Caco-2 (cell line): ENCODE data around the gene LMO1. TPM values are rescaled to one million over a fixed set of nuclear protein-coding genes. Genes with fewer than 3 reads are reported as not detected.

Source experiments
- BruUV-seq: library from RNA; stranded (reverse); fragments of 400-500 nt; replicated peaks from 2 replicates; lab custom pipeline; 2021; lab: Mats Ljungman, UMichigan
- CTCF ChIA-PET: fragments of 300-600 bp; sonication (Branson Sonifier 250); formaldehyde crosslinking; loops from one replicate; lab custom pipeline; 2022; ENCODE audit warnings: antibody characterized with exemption; lab: Charles Lee
- POLR2A ChIA-PET: fragments of 300-600 bp; sonication (Branson Sonifier 250); formaldehyde crosslinking; loops from one replicate; lab custom pipeline; 2022; ENCODE audit warnings: antibody characterized with exemption; lab: Charles Lee
- DNase-seq, 2 experiments: peaks; one replicate each; pipeline versions ENCODE4 v3.0.0 to v3.0.0-alpha.2; 2020 to 2022
- H3K27me3 ChIP-seq: replicated peaks from 2 replicates; pipeline ENCODE4 v1.6.0; 2011; ENCODE audit warnings: low read length; ENCODE audit not compliant: control insufficient read depth, insufficient read depth
- H3K36me3 ChIP-seq: 2 replicates; pipeline ENCODE4 v1.5.1; 2011; ENCODE audit warnings: low read length; ENCODE audit not compliant: control insufficient read depth, insufficient read depth
- H3K4me1 ChIP-seq: fragments of 250-450 bp; sonication (Bioruptor Pico); 2 replicates; pipeline ENCODE4 v1.5.1; 2020; ENCODE audit warnings: mild to moderate bottlenecking
- H3K4me3 ChIP-seq: 2 replicates; pipeline ENCODE4 v1.5.1; 2011; ENCODE audit warnings: low read depth, mild to moderate bottlenecking, control low read depth, low read length
- H3K9me3 ChIP-seq: fragments of 250-450 bp; sonication (Bioruptor Pico); 2 replicates; pipeline ENCODE4 v1.5.1; 2020; ENCODE audit warnings: mild to moderate bottlenecking, moderate library complexity
- H3K27ac Mint-ChIP-seq: one replicate; pipeline ENCODE4 v1.8.0; 2022; ENCODE audit warnings: mixed read lengths; ENCODE audit not compliant: unreplicated experiment
- H3K27me3 Mint-ChIP-seq: one replicate; pipeline ENCODE4 v1.8.0; 2022; ENCODE audit warnings: mixed read lengths; ENCODE audit not compliant: insufficient read depth, unreplicated experiment
- H3K36me3 Mint-ChIP-seq: one replicate; pipeline ENCODE4 v1.8.0; 2022; ENCODE audit warnings: mild to moderate bottlenecking, mixed read lengths; ENCODE audit not compliant: insufficient read depth, unreplicated experiment
- H3K4me1 Mint-ChIP-seq: one replicate; pipeline ENCODE4 v1.8.0; 2022; ENCODE audit warnings: low read depth, mixed read lengths; ENCODE audit not compliant: unreplicated experiment
- H3K4me3 Mint-ChIP-seq: one replicate; pipeline ENCODE4 v1.8.0; 2022; ENCODE audit warnings: mild to moderate bottlenecking, moderate library complexity, mixed read lengths; ENCODE audit not compliant: unreplicated experiment
- H3K9me3 Mint-ChIP-seq: one replicate; pipeline ENCODE4 v1.8.0; 2022; ENCODE audit warnings: mixed read lengths; ENCODE audit not compliant: unreplicated experiment
- CTCF ChIP-seq, 2 experiments: fragments of 200-600 bp in 1 of 2; IDR thresholded peaks; 1 replicate in 1 of 2; 2 replicates in 1 of 2; pipeline versions ENCODE4 v1.5.1 to v1.8.0; 2011 to 2022; ENCODE audit warnings: antibody characterized with exemption in 1 of 2, control low read depth in 1 of 2, inconsistent platforms in 1 of 2, low read depth in 1 of 2, low read length in 1 of 2, mild to moderate bottlenecking in 1 of 2, moderate library complexity in 1 of 2; ENCODE audit not compliant: insufficient read depth in 1 of 2, severe bottlenecking in 1 of 2, unreplicated experiment in 1 of 2
- intact Hi-C: fragments of 100-400 bp; cut with micrococcal nuclease; formaldehyde crosslinking; loops from one replicate; pipeline ENCODE4 v1.10.0; 2022; ENCODE audit not compliant: unreplicated experiment
- total RNA-seq: library from RNA; stranded (reverse); gene quantifications from 2 replicates; pipeline ENCODE4 v1.2.3, GENCODE V29; 2022

Gene LMO1
- total RNA-seq, 1 experiment from 2014 or later, result not detected

- POLR2A ChIA-PET, result no interaction called here
- Mint-ChIP-seq H3K27ac (no peak overlapping the region), H3K4me1 (no peaks in the 10 kb centered on the region), H3K36me3 (no peaks in the 10 kb centered on the region), H3K9me3 (no peaks in the 10 kb centered on the region), H3K27me3 (peaks cover 12% of the 10 kb centered on the region), H3K4me3 (no peak overlapping the region)
- H3K27me3 ChIP-seq, result peaks cover 2% of the 10 kb centered on the region; the same call in 1 of the 2 replicates
- intact Hi-C loops, result no loop called here
- no peak for TF ChIP-seq CTCF (IDR thresholded peaks at IDR 0.05; ENCODE audit: insufficient read depth in 1 of 2, low read depth in 1 of 2, low read length in 1 of 2, severe bottlenecking in 1 of 2, unreplicated experiment in 1 of 2)
- no peaks in the 10 kb centered on the region for H3K4me1 ChIP-seq
- no TSS peak for BruUV-seq
- no peak for DNase-seq
- H3K36me3 ChIP-seq, result no peaks in the 10 kb centered on the region
- no peaks in the 10 kb centered on the region for H3K9me3 ChIP-seq
- no peak overlapping the region for H3K4me3 ChIP-seq
- CTCF ChIA-PET, result no interaction called here
Measured at GRCh38 chr11:8287297-8287696, 23.6 kb upstream of the LMO1 start.

DNA sequence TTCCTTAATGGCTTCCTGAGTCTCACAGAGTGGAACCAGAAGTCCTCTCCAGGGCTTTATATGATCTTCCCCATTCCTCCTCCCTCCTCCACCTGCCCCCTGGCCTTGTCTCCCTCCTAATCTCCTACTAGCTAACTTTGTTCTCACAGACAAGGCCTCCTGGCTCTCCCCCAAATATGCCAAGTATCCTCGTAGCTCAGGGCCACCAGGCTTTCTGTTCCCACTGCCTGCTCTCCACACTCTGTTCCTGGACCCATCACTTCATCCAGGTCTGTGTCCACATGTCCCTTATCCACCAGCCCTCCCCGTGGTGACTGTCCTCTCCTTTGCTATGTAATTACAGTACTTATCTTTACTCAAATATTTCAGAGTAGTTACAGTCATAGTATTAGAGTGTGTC, 23.2 kb upstream of the LMO1 start:
- intact Hi-C loops, result no loop called here
- no peak overlapping the region for H3K27ac Mint-ChIP-seq
- POLR2A ChIA-PET, result no interaction called here
- no peaks in the 10 kb centered on the region for H3K36me3 ChIP-seq
- no peaks in the 10 kb centered on the region for H3K36me3 Mint-ChIP-seq
- no peaks in the 10 kb centered on the region for H3K9me3 ChIP-seq
- no peak for TF ChIP-seq CTCF (IDR thresholded peaks at IDR 0.05; ENCODE audit: insufficient read depth in 1 of 2, low read depth in 1 of 2, low read length in 1 of 2, severe bottlenecking in 1 of 2, unreplicated experiment in 1 of 2)
- peaks cover 12% of the 10 kb centered on the region for H3K27me3 Mint-ChIP-seq
- BruUV-seq, result no TSS peak
- H3K4me1 ChIP-seq, result no peaks in the 10 kb centered on the region
- peaks cover 2% of the 10 kb centered on the region; the same call in 1 of the 2 replicates for H3K27me3 ChIP-seq
- no peak for DNase-seq
- H3K4me3 Mint-ChIP-seq, result no peak overlapping the region
- H3K9me3 Mint-ChIP-seq, result no peaks in the 10 kb centered on the region
- no peak overlapping the region for H3K4me3 ChIP-seq
- H3K4me1 Mint-ChIP-seq, result no peaks in the 10 kb centered on the region
- CTCF ChIA-PET, result no interaction called here

DNA sequence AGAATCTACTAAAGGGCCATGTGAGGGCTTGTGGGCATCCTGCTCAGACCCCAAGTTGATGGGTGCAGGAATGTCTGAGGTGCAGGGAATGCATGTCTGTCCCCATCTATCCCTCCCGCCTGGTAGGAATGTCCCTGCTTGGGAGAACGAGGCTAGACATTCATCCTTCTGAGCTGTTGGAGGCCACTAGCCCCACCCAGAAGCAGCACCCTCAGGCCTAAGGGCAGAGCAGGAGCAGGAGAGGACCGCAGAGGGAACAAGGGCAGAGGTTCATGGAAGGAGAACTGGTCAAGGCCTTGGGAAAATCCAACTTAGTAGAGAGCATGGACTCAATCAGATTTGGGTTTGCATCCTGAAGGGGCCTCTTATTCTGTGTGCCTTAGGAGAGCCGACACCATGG, 22.1 kb upstream of the LMO1 start:
- no peaks in the 10 kb centered on the region for H3K4me1 Mint-ChIP-seq
- no peak overlapping the region for H3K4me3 Mint-ChIP-seq
- no peak for DNase-seq
- ChIA-PET CTCF (no interaction called here), POLR2A (no interaction called here)
- no peak overlapping the region for H3K27ac Mint-ChIP-seq
- intact Hi-C loops, result no loop called here
- no TSS peak for BruUV-seq
- Histone ChIP-seq H3K9me3 (no peaks in the 10 kb centered on the region), H3K27me3 (peaks cover 2% of the 10 kb centered on the region; the same call in 1 of the 2 replicates), H3K4me3 (no peak overlapping the region), H3K36me3 (no peaks in the 10 kb centered on the region), H3K4me1 (no peaks in the 10 kb centered on the region)
- H3K9me3 Mint-ChIP-seq, result no peaks in the 10 kb centered on the region
- no peak for TF ChIP-seq CTCF (IDR thresholded peaks at IDR 0.05; ENCODE audit: insufficient read depth in 1 of 2, low read depth in 1 of 2, low read length in 1 of 2, severe bottlenecking in 1 of 2, unreplicated experiment in 1 of 2)
- peaks cover 7% of the 10 kb centered on the region for H3K27me3 Mint-ChIP-seq
- H3K36me3 Mint-ChIP-seq, result no peaks in the 10 kb centered on the region
